Liver (tissue), 9 donors: ENCODE data around the gene DPEP2. TPM values are rescaled to one million over a fixed set of nuclear protein-coding genes. Genes with fewer than 3 reads are reported as not detected.
"Not testable (repeated sequence)": the region's sequence is repeated elsewhere in the genome, so short reads cannot be mapped to it uniquely, and the experiment has no call there.

Experiments
- DNase-seq: peaks from one replicate; pipeline ENCODE4 v3.0.0-alpha.2; 2017; ENCODE audit warnings: low spot score
- H3K27ac ChIP-seq, 2 donors: one replicate each; pipeline ENCODE4 v1.7.0; 2013; ENCODE audit warnings: inconsistent platforms in 2 of 2, low read length in 2 of 2, control low read depth in 1 of 2, low read depth in 1 of 2, mild to moderate bottlenecking in 1 of 2
- H3K27me3 ChIP-seq, 4 donors: one replicate each; pipeline versions ENCODE4 v1.6.1 to v1.7.0; 2013; ENCODE audit warnings: low read length in 3 of 4, inconsistent platforms in 1 of 4, mild to moderate bottlenecking in 1 of 4, moderate library complexity in 1 of 4; ENCODE audit not compliant: control insufficient read depth in 4 of 4, insufficient read depth in 4 of 4
- H3K36me3 ChIP-seq, 4 donors: one replicate each; pipeline versions ENCODE4 v1.6.1 to v1.7.0; 2013; ENCODE audit warnings: low read length in 3 of 4, mild to moderate bottlenecking in 3 of 4, low read depth in 1 of 4, moderate library complexity in 1 of 4; ENCODE audit not compliant: control insufficient read depth in 4 of 4, insufficient read depth in 3 of 4
- H3K4me1 ChIP-seq, 4 donors: one replicate each; pipeline versions ENCODE4 v1.6.1 to v1.7.0; 2013; ENCODE audit warnings: low read length in 3 of 4, mild to moderate bottlenecking in 3 of 4, moderate library complexity in 1 of 4; ENCODE audit not compliant: control insufficient read depth in 4 of 4, insufficient read depth in 4 of 4
- H3K4me3 ChIP-seq, 3 donors: one replicate each; pipeline versions ENCODE4 v1.6.1 to v1.7.0; 2013; ENCODE audit warnings: low read length in 3 of 3, control low read depth in 1 of 3, low read depth in 1 of 3, mild to moderate bottlenecking in 1 of 3
- H3K9ac ChIP-seq, 2 donors: one replicate each; pipeline ENCODE4 v1.7.0; 2013; ENCODE audit warnings: low read length in 2 of 2, mild to moderate bottlenecking in 2 of 2, moderate library complexity in 2 of 2, control low read depth in 1 of 2, low read depth in 1 of 2
- H3K9me3 ChIP-seq, 4 donors: one replicate each; pipeline versions ENCODE4 v1.6.1 to v1.7.0; 2013; ENCODE audit warnings: low read length in 3 of 4; ENCODE audit not compliant: control insufficient read depth in 4 of 4
- ATF3 ChIP-seq: IDR thresholded peaks from 2 replicates; pipeline ENCODE4 v1.6.1; 2016; ENCODE audit warnings: antibody characterized with exemption
- CTCF ChIP-seq: fragments of 150-350 bp; IDR thresholded peaks from 2 replicates; pipeline ENCODE4 v1.5.1; 2017; ENCODE audit warnings: improper control_type of control experiment, low read depth, low read length; ENCODE audit not compliant: missing input control
- EGR1 ChIP-seq, 2 donors: IDR thresholded peaks; 2 replicates each; pipeline ENCODE4 v1.6.1; 2016 to 2018; ENCODE audit warnings: antibody characterized with exemption in 2 of 2, low read depth in 2 of 2
- FOXA2 ChIP-seq: IDR thresholded peaks from 2 replicates; pipeline ENCODE4 v1.6.1; 2016; ENCODE audit warnings: antibody characterized with exemption
- HNF4A ChIP-seq, 2 donors: conservative IDR thresholded peaks; 2 replicates each; pipeline ENCODE4 v1.6.1; 2016; ENCODE audit warnings: antibody characterized with exemption in 2 of 2, mild to moderate bottlenecking in 2 of 2
- MAX ChIP-seq: IDR thresholded peaks from 2 replicates; pipeline ENCODE4 v1.6.1; 2016; ENCODE audit warnings: antibody characterized with exemption
- RAD21 ChIP-seq, 2 donors: IDR thresholded peaks; 2 replicates each; pipeline ENCODE4 v1.6.1; 2016; ENCODE audit warnings: antibody characterized with exemption in 2 of 2, mild to moderate bottlenecking in 2 of 2
- REST ChIP-seq: IDR thresholded peaks from 2 replicates; pipeline ENCODE4 v1.6.1; 2016; ENCODE audit warnings: antibody characterized with exemption, mild to moderate bottlenecking
- RXRA ChIP-seq, 2 donors: IDR thresholded peaks; 2 replicates each; pipeline ENCODE4 v1.6.1; 2017 to 2018; ENCODE audit warnings: antibody characterized with exemption in 2 of 2, mild to moderate bottlenecking in 1 of 2
- SP1 ChIP-seq: IDR thresholded peaks from 2 replicates; pipeline ENCODE4 v1.6.1; 2018; ENCODE audit warnings: antibody characterized with exemption, mild to moderate bottlenecking
- TAF1 ChIP-seq: conservative IDR thresholded peaks from 2 replicates; pipeline ENCODE4 v1.6.1; 2016; ENCODE audit warnings: antibody characterized with exemption, mild to moderate bottlenecking
- ZBTB33 ChIP-seq: IDR thresholded peaks from 2 replicates; pipeline ENCODE4 v1.6.1; 2016; ENCODE audit warnings: antibody characterized with exemption
- WGBS: extraction: QIAGEN DNeasy Blood & Tissue Kit; methylation state at CpG from one replicate; pipeline ENCODE4 v1.1.7; 2013; 5-methylcytosine and 5-hydroxymethylcytosine counted together
- polyA plus RNA-seq, 2 donors: library from polyadenylated mRNA; stranded (reverse) in 1 of 2; unstranded in 1 of 2; fragments of 200-250 nt in 1 of 2; fragments of >200 nt in 1 of 2; fragmentation: Nextera tagmentation in 1 of 2; extraction: Ambion mirVana in 1 of 2; gene quantifications; one replicate each; pipeline versions ENCODE4 v1.2.1 to v1.2.3, GENCODE V29; 2013 to 2015
- total RNA-seq, 2 donors: library from RNA; depleted of rRNA; stranded (reverse); fragments of >200 nt; gene quantifications; one replicate each; pipeline ENCODE4 v1.2.3, GENCODE V29; 2014
- donor health status: healthy.
- donor health status: healthy.
- donor health status: healthy.
- donor health status: healthy.
- donor health status: healthy.

The DPEP2 gene
- total and polyA plus RNA-seq, 4 donors, result 1.4 to 2.4 (median 1.9) TPM

- 67% methylated on average over 5 of the region's 5 CpGs for WGBS
- no peak for TF ChIP-seq CTCF
- TF ChIP-seq FOXA2, result no peak
- TF ChIP-seq MAX, result no peak
- TF ChIP-seq RXRA (IDR thresholded peaks at IDR 0.05), result no peak
- TF ChIP-seq REST, result no peak
- TF ChIP-seq EGR1 (IDR thresholded peaks at IDR 0.05; ENCODE audit: low read depth in 2 of 2), result no peak
- Histone ChIP-seq H3K27me3 (no peaks in the 10 kb centered on the region), H3K9ac (no peak overlapping the region), H3K4me1 (peaks cover 4 to 17% (median 7%) of the 10 kb centered on the region in 4 donors), H3K9me3 (no peaks in the 10 kb centered on the region), H3K4me3 (no peak overlapping the region), H3K36me3 (no peaks in the 10 kb centered on the region), H3K27ac (no peak overlapping the region)
- no peak for DNase-seq
Observed at GRCh38 chr16:67995423-67995822, 3.9 kb downstream of the DPEP2 start.

GRCh38 chr16:67994040-67994408, 5.3 kb downstream of the DPEP2 start:
- 72% methylated on average over 6 of the region's 6 CpGs for WGBS
- Histone ChIP-seq H3K27ac (peak overlapping the region; percentile 16 to 59), H3K4me1 (peaks cover 2 to 11% (median 7%) of the 10 kb centered on the region in 4 donors)
- not testable (repeated sequence) for H3K27me3 ChIP-seq, DNase-seq, H3K36me3 ChIP-seq, H3K4me3 ChIP-seq, H3K9me3 ChIP-seq, H3K9ac ChIP-seq

- Histone ChIP-seq H3K4me1 (peaks cover 2 to 11% (median 7%) of the 10 kb centered on the region in 4 donors), H3K36me3 (no peaks in the 10 kb centered on the region), H3K27ac (peak overlapping the region; percentile 16 to 59), H3K4me3 (peak overlapping the region in 1 of 3 donors; percentile 19), H3K9ac (peak overlapping the region in 1 of 2 donors; percentile 12), H3K27me3 (no peaks in the 10 kb centered on the region), H3K9me3 (no peaks in the 10 kb centered on the region)
- 13% methylated on average over 39 of the region's 39 CpGs for WGBS
- TF ChIP-seq SP1 (peak; percentile 21), RAD21 (IDR thresholded peaks at IDR 0.05) (peak; percentile 79 to 88), ATF3 (no peak), CTCF (peak; percentile 91), HNF4A (conservative IDR thresholded peaks at IDR 0.05) (no peak), ZBTB33 (no peak), TAF1 (no peak), FOXA2 (no peak), EGR1 (IDR thresholded peaks at IDR 0.05; ENCODE audit: low read depth in 2 of 2) (no peak)
- DNase-seq, result peak; percentile 86
Observed at GRCh38 chr16:67993207-67994039, 5.9 kb downstream of the DPEP2 start.
